ENCODE results near the gene SNX9. TPM values are rescaled to one million over a fixed set of nuclear protein-coding genes. Genes with fewer than 3 reads are reported as not detected.
"Not testable (repeated sequence)": the region's sequence is repeated elsewhere in the genome, so short reads cannot be mapped to it uniquely, and the experiment has no call there.

SNX9 gene
- total and polyA plus RNA-seq, 7 donors, result 42.6 to 72.6 (median 63.0) TPM

- Histone ChIP-seq H3K36me3 (no peaks in the 10 kb centered on the region), H3K4me1 (no peaks in the 10 kb centered on the region), H3K4me3 (no peak overlapping the region), H3K27me3 (no peaks in the 10 kb centered on the region), H3K27ac (no peak overlapping the region), H3K9me3 (no peaks in the 10 kb centered on the region)
- no peak for TF ChIP-seq EP300 (IDR thresholded peaks at IDR 0.05)
- intact Hi-C loops (cut with DNase I), result no loop called here
- WGBS, 2 donors, result 79 to 87% methylated on average over 2 of the region's 2 CpGs
- no peak for DNase-seq
Measured at GRCh38 chr6:157791450-157791849, 31.6 kb upstream of the SNX9 start.

GRCh38 chr6:157792671-157793070 lies 30.4 kb upstream of the SNX9 start:
- no peak for TF ChIP-seq POLR2AphosphoS5 (IDR thresholded peaks at IDR 0.05)
- TF ChIP-seq EP300 (IDR thresholded peaks at IDR 0.05), result no peak
- no peaks in the 10 kb centered on the region for H3K4me1 ChIP-seq
- 91 to 94% methylated on average over 2 of the region's 2 CpGs for whole genome bisulfite sequencing, 2 donors
- H3K27ac ChIP-seq, result no peak overlapping the region
- H3K4me3 ChIP-seq, result no peak overlapping the region
- no peaks in the 10 kb centered on the region for H3K27me3 ChIP-seq
- DNase-seq, result no peak
- intact Hi-C loops (cut with DNase I), result no loop called here
- H3K36me3 ChIP-seq, result no peaks in the 10 kb centered on the region
- no peaks in the 10 kb centered on the region for H3K9me3 ChIP-seq

GRCh38 chr6:157794012-157794411 lies 29.0 kb upstream of the SNX9 start:
- H3K27me3 ChIP-seq; H3K27ac ChIP-seq; DNase-seq; H3K36me3 ChIP-seq; H3K4me3 ChIP-seq; intact Hi-C loops (cut with DNase I); H3K4me1 ChIP-seq; H3K9me3 ChIP-seq: not testable (repeated sequence)
- 86 to 88% methylated on average over 5 of the region's 5 CpGs for WGBS, 2 donors

- 76 to 81% methylated on average over 6 of the region's 6 CpGs for WGBS, 2 donors
- TF ChIP-seq EP300 (IDR thresholded peaks at IDR 0.05) (no peak), CTCF (IDR thresholded peaks at IDR 0.05) (no peak), POLR2A (IDR thresholded peaks at IDR 0.05) (no peak), POLR2AphosphoS5 (IDR thresholded peaks at IDR 0.05) (no peak)
- intact Hi-C loops (cut with DNase I), result no loop called here
- Histone ChIP-seq H3K4me1 (no peaks in the 10 kb centered on the region), H3K36me3 (no peaks in the 10 kb centered on the region), H3K4me3 (no peak overlapping the region), H3K27ac (no peak overlapping the region), H3K27me3 (no peaks in the 10 kb centered on the region), H3K9me3 (no peaks in the 10 kb centered on the region)
- no peak for DNase-seq
Measured at GRCh38 chr6:157795841-157796240, 27.2 kb upstream of the SNX9 start.

GRCh38 chr6:157798851-157799250 lies 24.2 kb upstream of the SNX9 start:
- no peak overlapping the region for H3K27ac ChIP-seq
- no peaks in the 10 kb centered on the region for H3K27me3 ChIP-seq
- H3K36me3 ChIP-seq, result no peaks in the 10 kb centered on the region
- DNase-seq, result no peak
- no peak overlapping the region for H3K4me3 ChIP-seq
- intact Hi-C loops (cut with DNase I), result no loop called here
- TF ChIP-seq CTCF (IDR thresholded peaks at IDR 0.05) (no peak), POLR2AphosphoS5 (IDR thresholded peaks at IDR 0.05) (no peak), POLR2A (IDR thresholded peaks at IDR 0.05) (no peak), EP300 (IDR thresholded peaks at IDR 0.05) (no peak)
- H3K4me1 ChIP-seq, result no peaks in the 10 kb centered on the region
- no peaks in the 10 kb centered on the region for H3K9me3 ChIP-seq
- WGBS, 2 donors, result 70 to 79% methylated on average over 6 of the region's 6 CpGs

- H3K4me3 ChIP-seq; DNase-seq; H3K4me1 ChIP-seq; H3K27me3 ChIP-seq; H3K27ac ChIP-seq; H3K9me3 ChIP-seq; H3K36me3 ChIP-seq; intact Hi-C loops (cut with DNase I): not testable (repeated sequence)
- 81 to 86% methylated on average over 3 of the region's 3 CpGs for WGBS, 2 donors
Measured at GRCh38 chr6:157799561-157799960, 23.5 kb upstream of the SNX9 start.

GRCh38 chr6:157800420-157801237 lies 22.4 kb upstream of the SNX9 start:
- Histone ChIP-seq H3K36me3 (no peaks in the 10 kb centered on the region), H3K4me3 (no peak overlapping the region), H3K27me3 (no peaks in the 10 kb centered on the region), H3K9me3 (no peaks in the 10 kb centered on the region), H3K4me1 (no peaks in the 10 kb centered on the region), H3K27ac (no peak overlapping the region)
- TF ChIP-seq POLR2AphosphoS5 (IDR thresholded peaks at IDR 0.05), result no peak
- no peak for TF ChIP-seq CTCF (IDR thresholded peaks at IDR 0.05)
- TF ChIP-seq POLR2A (IDR thresholded peaks at IDR 0.05), result no peak
- TF ChIP-seq EP300 (IDR thresholded peaks at IDR 0.05), result no peak
- no peak for DNase-seq
- intact Hi-C loops (cut with DNase I), result no loop called here
- 77 to 85% methylated on average over 6 of the region's 6 CpGs for WGBS, 2 donors
